ENCODE results near the gene PLPPR1.

DNA sequence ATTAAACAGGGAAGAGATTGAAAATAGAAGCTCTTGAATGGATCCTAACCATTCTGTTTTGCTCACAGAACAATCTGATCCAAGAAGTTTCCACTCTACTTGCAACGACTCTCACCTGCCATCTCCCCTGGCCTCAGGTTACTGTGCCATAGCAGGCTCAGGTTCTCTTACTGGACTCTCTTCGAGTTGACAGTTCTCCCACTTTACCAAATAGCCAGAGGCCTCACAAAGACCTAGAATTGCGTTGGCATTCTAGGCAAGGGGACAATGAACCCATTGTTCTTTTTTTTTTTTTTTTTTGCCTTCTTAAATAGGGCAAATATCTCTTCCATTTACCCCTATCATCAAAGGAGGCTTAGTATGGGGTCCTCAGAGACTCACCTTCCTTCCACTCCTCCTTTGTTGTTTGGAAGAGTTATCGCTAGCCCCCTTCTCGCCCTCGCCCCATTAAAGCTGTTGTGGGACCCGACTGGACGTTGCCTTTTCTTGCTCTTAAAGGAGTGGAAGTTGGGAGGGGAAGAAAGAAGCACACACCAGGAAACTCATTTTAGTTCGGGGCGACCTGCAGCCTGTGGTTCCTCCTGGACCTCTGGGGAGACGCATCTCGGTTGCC, 688 bp upstream of the PLPPR1 start:
- TF ChIP-seq, protein P1, sequence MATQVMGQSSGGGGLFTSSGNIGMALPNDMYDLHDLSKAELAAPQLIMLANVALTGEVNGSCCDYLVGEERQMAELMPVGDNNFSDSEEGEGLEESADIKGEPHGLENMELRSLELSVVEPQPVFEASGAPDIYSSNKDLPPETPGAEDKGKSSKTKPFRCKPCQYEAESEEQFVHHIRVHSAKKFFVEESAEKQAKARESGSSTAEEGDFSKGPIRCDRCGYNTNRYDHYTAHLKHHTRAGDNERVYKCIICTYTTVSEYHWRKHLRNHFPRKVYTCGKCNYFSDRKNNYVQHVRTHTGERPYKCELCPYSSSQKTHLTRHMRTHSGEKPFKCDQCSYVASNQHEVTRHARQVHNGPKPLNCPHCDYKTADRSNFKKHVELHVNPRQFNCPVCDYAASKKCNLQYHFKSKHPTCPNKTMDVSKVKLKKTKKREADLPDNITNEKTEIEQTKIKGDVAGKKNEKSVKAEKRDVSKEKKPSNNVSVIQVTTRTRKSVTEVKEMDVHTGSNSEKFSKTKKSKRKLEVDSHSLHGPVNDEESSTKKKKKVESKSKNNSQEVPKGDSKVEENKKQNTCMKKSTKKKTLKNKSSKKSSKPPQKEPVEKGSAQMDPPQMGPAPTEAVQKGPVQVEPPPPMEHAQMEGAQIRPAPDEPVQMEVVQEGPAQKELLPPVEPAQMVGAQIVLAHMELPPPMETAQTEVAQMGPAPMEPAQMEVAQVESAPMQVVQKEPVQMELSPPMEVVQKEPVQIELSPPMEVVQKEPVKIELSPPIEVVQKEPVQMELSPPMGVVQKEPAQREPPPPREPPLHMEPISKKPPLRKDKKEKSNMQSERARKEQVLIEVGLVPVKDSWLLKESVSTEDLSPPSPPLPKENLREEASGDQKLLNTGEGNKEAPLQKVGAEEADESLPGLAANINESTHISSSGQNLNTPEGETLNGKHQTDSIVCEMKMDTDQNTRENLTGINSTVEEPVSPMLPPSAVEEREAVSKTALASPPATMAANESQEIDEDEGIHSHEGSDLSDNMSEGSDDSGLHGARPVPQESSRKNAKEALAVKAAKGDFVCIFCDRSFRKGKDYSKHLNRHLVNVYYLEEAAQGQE (IDR thresholded peaks at IDR 0.05; ENCODE audit: low read depth, low read length), result no peak
- TF ChIP-seq CTCF (IDR thresholded peaks at IDR 0.05), result no peak
- TF ChIP-seq JUND (IDR thresholded peaks at IDR 0.05), result no peak
- TF ChIP-seq MXI1 (IDR thresholded peaks at IDR 0.05; ENCODE audit: low read depth, low read length), result no peak
- no peak for TF ChIP-seq POLR2AphosphoS5 (IDR thresholded peaks at IDR 0.05; ENCODE audit: low read depth, low read length)
- TF ChIP-seq GATA2 (CRISPR knock-in tag; IDR thresholded peaks at IDR 0.05), result no peak
